Neuron (in vitro differentiated cells): ENCODE data around the gene XYLT1.
"Not testable (repeated sequence)": the region's sequence is repeated elsewhere in the genome, so short reads cannot be mapped to it uniquely, and the experiment has no call there.

Experiments used
- H2AFZ ChIP-seq: one replicate; pipeline ENCODE4 v1.6.1; 2013; ENCODE audit warnings: low read depth, mild to moderate bottlenecking, inconsistent platforms, low read length, moderate library complexity
- H3K27me3 ChIP-seq: one replicate; pipeline ENCODE4 v1.6.1; 2013; ENCODE audit warnings: low read length; ENCODE audit not compliant: insufficient read depth
- H3K36me3 ChIP-seq: one replicate; pipeline ENCODE4 v1.6.1; 2013; ENCODE audit warnings: low read length; ENCODE audit not compliant: insufficient read depth
- H3K4me1 ChIP-seq: one replicate; pipeline ENCODE4 v1.6.1; 2013; ENCODE audit warnings: low read length; ENCODE audit not compliant: insufficient read depth
- H3K4me3 ChIP-seq: 2 replicates; pipeline ENCODE4 v1.5.1; 2013; ENCODE audit warnings: mild to moderate bottlenecking, low read length, moderate library complexity
- H3K9me3 ChIP-seq: one replicate; pipeline ENCODE4 v1.6.1; 2013; ENCODE audit warnings: low read length

The XYLT1 gene

DNA sequence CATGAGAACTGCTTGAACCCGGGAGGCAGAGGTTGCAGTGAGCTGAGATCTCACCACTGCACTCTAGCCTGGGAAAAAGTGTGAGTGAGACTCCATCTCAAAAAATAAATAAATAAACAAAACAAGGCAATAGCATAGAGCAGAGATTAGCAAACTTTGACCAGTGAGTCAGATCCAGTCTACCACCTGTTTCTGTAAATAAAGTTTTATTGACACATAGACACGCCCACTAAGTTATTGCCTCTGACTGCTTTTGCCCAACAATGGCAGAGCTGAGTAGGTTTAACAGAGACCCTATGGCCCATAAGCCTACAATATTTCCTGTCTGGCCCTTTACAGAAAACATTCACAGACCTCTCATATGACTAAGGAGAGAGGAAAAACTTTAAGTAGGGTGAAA, 44.3 kb downstream of the XYLT1 start:
- no peaks in the 10 kb centered on the region for H3K9me3 ChIP-seq
- no peaks in the 10 kb centered on the region for H3K36me3 ChIP-seq
- no peak overlapping the region for H3K4me3 ChIP-seq
- no peaks in the 10 kb centered on the region for H3K27me3 ChIP-seq
- H2AFZ ChIP-seq, result no peak overlapping the region
- H3K4me1 ChIP-seq, result peaks cover 6% of the 10 kb centered on the region

DNA sequence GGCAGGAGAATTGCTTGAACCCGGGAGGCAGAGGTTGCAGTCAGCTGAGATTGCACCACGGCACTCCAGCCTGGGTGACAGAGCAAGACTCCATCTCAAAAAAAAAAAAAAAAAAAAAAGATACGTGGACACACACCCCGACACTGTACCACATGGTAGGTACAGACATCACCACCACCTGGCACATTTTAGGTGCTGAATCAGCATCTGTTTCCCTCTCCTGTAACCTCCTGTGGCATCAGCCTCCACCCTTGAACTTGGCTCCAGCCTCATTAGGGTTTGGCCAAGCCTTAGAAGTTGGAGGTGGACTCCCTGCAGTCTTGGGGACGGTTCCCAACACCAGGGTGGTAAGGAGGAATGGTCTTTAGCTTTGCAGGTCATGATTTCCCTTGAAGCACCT, 46.0 kb downstream of the XYLT1 start:
- Histone ChIP-seq H2AFZ (no peak overlapping the region), H3K27me3 (no peaks in the 10 kb centered on the region), H3K4me1 (peaks cover 6% of the 10 kb centered on the region), H3K9me3 (no peaks in the 10 kb centered on the region), H3K36me3 (no peaks in the 10 kb centered on the region), H3K4me3 (no peak overlapping the region)

GRCh38 chr16:17423221-17423620, 47.5 kb downstream of the XYLT1 start:
- Histone ChIP-seq H3K4me3 (no peak overlapping the region), H3K9me3 (no peaks in the 10 kb centered on the region), H3K27me3 (no peaks in the 10 kb centered on the region), H3K36me3 (no peaks in the 10 kb centered on the region), H3K4me1 (peaks cover 6% of the 10 kb centered on the region), H2AFZ (no peak overlapping the region)

- H3K4me3 ChIP-seq, result no peak overlapping the region
- H3K4me1 ChIP-seq, result peaks cover 22% of the 10 kb centered on the region
- no peaks in the 10 kb centered on the region for H3K27me3 ChIP-seq
- H2AFZ ChIP-seq, result no peak overlapping the region
- H3K36me3 ChIP-seq, result no peaks in the 10 kb centered on the region
- no peaks in the 10 kb centered on the region for H3K9me3 ChIP-seq
Observed at GRCh38 chr16:17420816-17421215, 49.9 kb downstream of the XYLT1 start.

DNA sequence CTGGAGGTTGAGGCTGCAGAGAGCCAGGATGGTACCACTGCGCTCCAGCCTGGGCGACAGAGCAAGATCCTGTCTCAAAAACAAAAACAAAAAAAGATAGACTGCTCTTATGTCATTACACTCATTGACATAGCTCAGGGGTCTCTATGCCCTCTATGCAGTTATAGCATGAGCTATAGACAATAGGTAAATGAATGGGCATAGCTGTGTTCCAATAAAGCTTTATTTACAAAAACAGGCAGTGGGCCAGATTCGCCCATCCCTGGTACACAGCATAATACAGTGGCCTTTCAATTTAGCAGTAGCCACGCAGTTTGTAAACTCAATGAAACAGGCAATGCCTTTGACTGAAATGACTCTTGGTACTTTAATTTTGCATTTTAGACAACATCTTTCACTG, 51.5 kb downstream of the XYLT1 start:
- Histone ChIP-seq H3K4me3 (no peak overlapping the region), H3K9me3 (no peaks in the 10 kb centered on the region), H3K4me1 (peaks cover 24% of the 10 kb centered on the region), H3K27me3 (no peaks in the 10 kb centered on the region), H3K36me3 (no peaks in the 10 kb centered on the region), H2AFZ (no peak overlapping the region)

- Histone ChIP-seq H3K4me3 (no peak overlapping the region), H3K9me3 (no peaks in the 10 kb centered on the region), H2AFZ (no peak overlapping the region), H3K36me3 (no peaks in the 10 kb centered on the region), H3K27me3 (no peaks in the 10 kb centered on the region), H3K4me1 (peaks cover 18% of the 10 kb centered on the region)
Observed at GRCh38 chr16:17417740-17418139, 53.0 kb downstream of the XYLT1 start.

GRCh38 chr16:17416461-17417311, 54.1 kb downstream of the XYLT1 start:
- Histone ChIP-seq H3K27me3 (no peaks in the 10 kb centered on the region), H3K4me1 (peaks cover 18% of the 10 kb centered on the region), H2AFZ (no peak overlapping the region), H3K9me3 (no peaks in the 10 kb centered on the region), H3K36me3 (no peaks in the 10 kb centered on the region), H3K4me3 (peak overlapping the region; percentile 2)

DNA sequence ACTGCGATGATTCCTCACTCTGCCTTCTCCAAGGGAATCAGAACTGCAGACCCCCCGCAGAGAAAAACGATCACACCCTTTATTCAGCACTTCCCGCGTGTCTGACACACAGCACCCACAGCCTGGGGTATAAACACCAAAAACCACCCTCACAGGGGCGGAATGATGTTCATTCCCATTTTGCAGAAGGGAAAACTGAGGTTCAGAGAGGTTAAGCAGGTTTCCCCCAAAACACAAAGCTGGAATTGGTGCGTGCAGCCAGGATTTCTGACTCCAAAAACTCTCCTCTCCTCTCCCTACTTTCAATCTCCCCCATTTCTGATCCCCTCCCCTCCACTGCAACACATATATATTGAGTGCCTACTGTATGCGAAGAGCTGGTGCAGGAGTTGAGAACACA, 55.8 kb downstream of the XYLT1 start:
- Histone ChIP-seq H3K4me1 (peaks cover 18% of the 10 kb centered on the region), H3K27me3 (no peaks in the 10 kb centered on the region), H3K4me3 (no peak overlapping the region), H3K36me3 (no peaks in the 10 kb centered on the region), H2AFZ (no peak overlapping the region), H3K9me3 (no peaks in the 10 kb centered on the region)

- no peak overlapping the region for H2AFZ ChIP-seq
- H3K4me1 ChIP-seq, result peaks cover 18% of the 10 kb centered on the region
- no peaks in the 10 kb centered on the region for H3K36me3 ChIP-seq
- H3K4me3 ChIP-seq, result no peak overlapping the region
- H3K27me3 ChIP-seq, result no peaks in the 10 kb centered on the region
- H3K9me3 ChIP-seq, result no peaks in the 10 kb centered on the region
Observed at GRCh38 chr16:17414421-17414820, 56.3 kb downstream of the XYLT1 start.

- Histone ChIP-seq H3K9me3 (no peaks in the 10 kb centered on the region), H2AFZ (no peak overlapping the region)
Observed at GRCh38 chr16:17413508-17413907, 57.3 kb downstream of the XYLT1 start.

DNA sequence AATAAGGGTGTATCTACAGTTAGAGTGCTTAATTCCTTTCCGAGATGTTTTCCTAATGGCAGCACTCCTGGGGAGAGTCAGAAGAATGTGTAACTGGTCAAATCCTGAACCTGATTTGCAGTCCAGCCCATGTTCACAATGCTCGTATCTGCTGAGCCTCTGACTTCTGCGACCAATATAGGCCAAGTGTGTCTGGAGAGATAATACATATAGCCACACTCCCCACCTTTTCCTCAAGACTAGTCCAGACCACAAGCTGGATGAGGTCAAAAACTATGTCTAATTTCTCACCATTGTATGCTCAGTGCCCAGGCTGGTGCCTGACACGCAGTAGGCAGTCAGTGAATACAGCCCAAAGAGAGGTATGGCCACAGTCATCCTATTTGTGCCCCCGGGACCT, 58.0 kb downstream of the XYLT1 start:
- Histone ChIP-seq H3K4me3 (no peak overlapping the region), H3K9me3 (peaks cover under 1% of the 10 kb centered on the region), H3K4me1 (peaks cover 18% of the 10 kb centered on the region), H3K27me3 (no peaks in the 10 kb centered on the region), H2AFZ (no peak overlapping the region), H3K36me3 (no peaks in the 10 kb centered on the region)

More at GRCh38 chr16:17413508-17413907, 57.3 kb downstream of the XYLT1 start:
- H3K27me3 ChIP-seq, result no peaks in the 10 kb centered on the region
- H3K36me3 ChIP-seq, result no peaks in the 10 kb centered on the region
- no peak overlapping the region for H3K4me3 ChIP-seq
- H3K4me1 ChIP-seq, result peaks cover 18% of the 10 kb centered on the region

- Histone ChIP-seq H3K36me3 (no peaks in the 10 kb centered on the region), H3K4me3 (no peak overlapping the region), H3K27me3 (no peaks in the 10 kb centered on the region), H3K9me3 (peaks cover 2% of the 10 kb centered on the region), H2AFZ (no peak overlapping the region), H3K4me1 (peaks cover 16% of the 10 kb centered on the region)
Observed at GRCh38 chr16:17412221-17412620, 58.5 kb downstream of the XYLT1 start.

DNA sequence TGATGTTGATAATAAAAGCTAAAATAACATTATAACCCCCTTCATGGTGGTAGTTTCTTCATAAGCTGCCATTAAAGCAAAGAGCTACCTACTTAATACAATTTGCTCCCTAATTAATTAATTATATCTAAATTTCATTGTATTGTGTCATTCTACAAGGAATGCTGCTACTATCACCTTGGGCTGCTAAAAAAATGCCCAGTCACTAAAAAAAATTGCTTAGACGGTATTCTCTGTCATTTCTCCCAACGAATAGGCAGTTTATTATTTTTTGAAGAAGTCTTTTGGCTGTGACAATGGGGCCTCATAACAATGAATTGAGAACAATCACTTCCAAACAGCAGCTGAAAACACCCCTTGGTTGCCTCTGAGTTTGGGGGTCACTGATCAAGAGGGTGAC, 59.5 kb downstream of the XYLT1 start:
- Histone ChIP-seq H3K4me3 (no peak overlapping the region), H3K4me1 (peaks cover 12% of the 10 kb centered on the region), H3K27me3 (no peaks in the 10 kb centered on the region), H3K36me3 (no peaks in the 10 kb centered on the region), H2AFZ (no peak overlapping the region), H3K9me3 (peaks cover 2% of the 10 kb centered on the region)

- H3K4me3 ChIP-seq, H3K4me1 ChIP-seq, H3K9me3 ChIP-seq, H2AFZ ChIP-seq, H3K36me3 ChIP-seq, H3K27me3 ChIP-seq: not testable (repeated sequence)
Observed at GRCh38 chr16:17410316-17410715, 60.4 kb downstream of the XYLT1 start.
